NCI-H748 treated with DMSO at 0.1 percent for 48 hours (cell line): ENCODE data around the gene MIF4GD.
A peak's percentile ranks its signal among the peaks of the same experiment; 100 is the strongest.
"Not testable (repeated sequence)": the region's sequence is repeated elsewhere in the genome, so short reads cannot be mapped to it uniquely, and the experiment has no call there.

Experiments used
- DNase-seq: peaks from one replicate; lab custom pipeline; 2025; lab: John Stamatoyannopoulos, UW

MIF4GD gene

GRCh38 chr17:75288359-75288758 is 17.3 kb upstream of the MIF4GD start:
- DNase-seq, result no peak

- DNase-seq, result no peak
These were observed 16.2 kb upstream of the MIF4GD start for GRCh38 chr17:75287221-75287620.

GRCh38 chr17:75285123-75285522 is 14.1 kb upstream of the MIF4GD start:
- no peak for DNase-seq

- DNase-seq, result not testable (repeated sequence)
These were observed 9.2 kb upstream of the MIF4GD start for GRCh38 chr17:75280189-75280588.

GRCh38 chr17:75277664-75278071 is 6.6 kb upstream of the MIF4GD start:
- DNase-seq, result no peak

- no peak for DNase-seq
These were observed 3.1 kb upstream of the MIF4GD start for GRCh38 chr17:75273977-75274708.

- no peak for DNase-seq
These were observed 1.8 kb upstream of the MIF4GD start for GRCh38 chr17:75272848-75273184.

- DNase-seq, result no peak
These were observed 1.2 kb upstream of the MIF4GD start for GRCh38 chr17:75271955-75272847.

GRCh38 chr17:75271233-75271954 is 363 bp upstream of the MIF4GD start:
- DNase-seq, result peak; percentile 15

- no peak for DNase-seq
These were observed 639 bp downstream of the MIF4GD start for GRCh38 chr17:75270218-75270965.

GRCh38 chr17:75269844-75270217 is 1.2 kb downstream of the MIF4GD start:
- DNase-seq, result no peak

- DNase-seq, result no peak
These were observed 3.4 kb downstream of the MIF4GD start for GRCh38 chr17:75267411-75268232.

GRCh38 chr17:75267153-75267410 is 3.9 kb downstream of the MIF4GD start:
- no peak for DNase-seq

- DNase-seq, result no peak
These were observed 4.5 kb downstream of the MIF4GD start for GRCh38 chr17:75266316-75267152.

GRCh38 chr17:75265614-75266315 is 5.3 kb downstream of the MIF4GD start:
- no peak for DNase-seq

GRCh38 chr17:75263055-75263454 is 8.0 kb downstream of the MIF4GD start:
- no peak for DNase-seq

GRCh38 chr17:75262112-75262606 is 8.9 kb downstream of the MIF4GD start:
- no peak for DNase-seq

GRCh38 chr17:75261336-75262111 is 9.5 kb downstream of the MIF4GD start, which contains the start of the genes GGA3 and MRPS7:
GGA3 (minus strand) TSS chr17:75261606; CDS start chr17:75261587, 19 bp downstream.
MRPS7 (plus strand) TSS chr17:75261879; CDS start chr17:75261901, 22 bp downstream.
- DNase-seq, result peak; percentile 46
